Measurements from ENCODE around the gene TPK1. TPM values are rescaled to one million over a fixed set of nuclear protein-coding genes. Genes with fewer than 3 reads are reported as not detected.
"Not testable (repeated sequence)": the region's sequence is repeated elsewhere in the genome, so short reads cannot be mapped to it uniquely, and the experiment has no call there.

TPK1 gene
- total RNA-seq, 1 donor = 22.6 TPM

GRCh38 chr7:144731661-144732351 is 104.0 kb downstream of the TPK1 start:
- no peaks in the 10 kb centered on the region for H3K4me1 ChIP-seq (ENCODE audit: insufficient read depth, low read length)
- no peak overlapping the region for H3K4me3 ChIP-seq (ENCODE audit: low read length)
- H3K27me3 ChIP-seq (ENCODE audit: insufficient read depth, low read length) = no peaks in the 10 kb centered on the region
- H3K9me3 ChIP-seq (ENCODE audit: low read depth, low read length) = no peaks in the 10 kb centered on the region

GRCh38 chr7:144730224-144730623 is 105.6 kb downstream of the TPK1 start:
- Histone ChIP-seq H3K4me3 (ENCODE audit: low read length) (no peak overlapping the region), H3K9me3 (ENCODE audit: low read depth, low read length) (no peaks in the 10 kb centered on the region), H3K4me1 (ENCODE audit: insufficient read depth, low read length) (no peaks in the 10 kb centered on the region), H3K27me3 (ENCODE audit: insufficient read depth, low read length) (no peaks in the 10 kb centered on the region)

- H3K4me3 ChIP-seq (ENCODE audit: low read length) = no peak overlapping the region
- no peaks in the 10 kb centered on the region for H3K27me3 ChIP-seq (ENCODE audit: insufficient read depth, low read length)
- H3K4me1 ChIP-seq (ENCODE audit: insufficient read depth, low read length) = no peaks in the 10 kb centered on the region
- no peaks in the 10 kb centered on the region for H3K9me3 ChIP-seq (ENCODE audit: low read depth, low read length)
Measured at GRCh38 chr7:144729226-144729625, 106.6 kb downstream of the TPK1 start.

- H3K9me3 ChIP-seq (ENCODE audit: low read depth, low read length) = no peaks in the 10 kb centered on the region
- H3K4me3 ChIP-seq (ENCODE audit: low read length) = no peak overlapping the region
Measured at GRCh38 chr7:144728551-144728950, 107.3 kb downstream of the TPK1 start.

GRCh38 chr7:144726840-144727239 is 109.0 kb downstream of the TPK1 start:
- not testable (repeated sequence) for H3K27me3 ChIP-seq (ENCODE audit: insufficient read depth, low read length); H3K4me3 ChIP-seq (ENCODE audit: low read length); H3K9me3 ChIP-seq (ENCODE audit: low read depth, low read length); H3K4me1 ChIP-seq (ENCODE audit: insufficient read depth, low read length)

More at GRCh38 chr7:144728551-144728950, 107.3 kb downstream of the TPK1 start:
- Histone ChIP-seq H3K27me3 (ENCODE audit: insufficient read depth, low read length) (no peaks in the 10 kb centered on the region), H3K4me1 (ENCODE audit: insufficient read depth, low read length) (no peaks in the 10 kb centered on the region)

- H3K9me3 ChIP-seq (ENCODE audit: low read depth, low read length) = no peaks in the 10 kb centered on the region
- no peaks in the 10 kb centered on the region for H3K4me1 ChIP-seq (ENCODE audit: insufficient read depth, low read length)
- H3K27me3 ChIP-seq (ENCODE audit: insufficient read depth, low read length) = no peaks in the 10 kb centered on the region
- H3K4me3 ChIP-seq (ENCODE audit: low read length) = no peak overlapping the region
Measured at GRCh38 chr7:144725070-144725469, 110.8 kb downstream of the TPK1 start.

GRCh38 chr7:144723301-144723700 is 112.6 kb downstream of the TPK1 start:
- Histone ChIP-seq H3K4me3 (ENCODE audit: low read length) (no peak overlapping the region), H3K27me3 (ENCODE audit: insufficient read depth, low read length) (no peaks in the 10 kb centered on the region), H3K9me3 (ENCODE audit: low read depth, low read length) (no peaks in the 10 kb centered on the region), H3K4me1 (ENCODE audit: insufficient read depth, low read length) (no peaks in the 10 kb centered on the region)

- H3K9me3 ChIP-seq (ENCODE audit: low read depth, low read length) = no peaks in the 10 kb centered on the region
- no peaks in the 10 kb centered on the region for H3K4me1 ChIP-seq (ENCODE audit: insufficient read depth, low read length)
- H3K4me3 ChIP-seq (ENCODE audit: low read length) = no peak overlapping the region
- no peaks in the 10 kb centered on the region for H3K27me3 ChIP-seq (ENCODE audit: insufficient read depth, low read length)
Measured at GRCh38 chr7:144720710-144721109, 115.1 kb downstream of the TPK1 start.

- H3K9me3 ChIP-seq (ENCODE audit: low read depth, low read length) = no peaks in the 10 kb centered on the region
- no peaks in the 10 kb centered on the region for H3K4me1 ChIP-seq (ENCODE audit: insufficient read depth, low read length)
- no peak overlapping the region for H3K4me3 ChIP-seq (ENCODE audit: low read length)
- H3K27me3 ChIP-seq (ENCODE audit: insufficient read depth, low read length) = no peaks in the 10 kb centered on the region
Measured at GRCh38 chr7:144720149-144720548, 115.7 kb downstream of the TPK1 start.

GRCh38 chr7:144717720-144718119 is 118.1 kb downstream of the TPK1 start:
- no peak overlapping the region for H3K4me3 ChIP-seq (ENCODE audit: low read length)
- no peaks in the 10 kb centered on the region for H3K27me3 ChIP-seq (ENCODE audit: insufficient read depth, low read length)
- H3K4me1 ChIP-seq (ENCODE audit: insufficient read depth, low read length) = no peaks in the 10 kb centered on the region
- no peaks in the 10 kb centered on the region for H3K9me3 ChIP-seq (ENCODE audit: low read depth, low read length)

GRCh38 chr7:144713850-144714249 is 122.0 kb downstream of the TPK1 start:
- H3K4me1 ChIP-seq (ENCODE audit: insufficient read depth, low read length) = no peaks in the 10 kb centered on the region
- H3K27me3 ChIP-seq (ENCODE audit: insufficient read depth, low read length) = no peaks in the 10 kb centered on the region
- H3K9me3 ChIP-seq (ENCODE audit: low read depth, low read length) = no peaks in the 10 kb centered on the region
- H3K4me3 ChIP-seq (ENCODE audit: low read length) = no peak overlapping the region

- Histone ChIP-seq H3K27me3 (ENCODE audit: insufficient read depth, low read length) (no peaks in the 10 kb centered on the region), H3K4me3 (ENCODE audit: low read length) (no peak overlapping the region), H3K4me1 (ENCODE audit: insufficient read depth, low read length) (no peaks in the 10 kb centered on the region), H3K9me3 (ENCODE audit: low read depth, low read length) (no peaks in the 10 kb centered on the region)
Measured at GRCh38 chr7:144710791-144711190, 125.1 kb downstream of the TPK1 start.

- H3K4me3 ChIP-seq (ENCODE audit: low read length) = no peak overlapping the region
Measured at GRCh38 chr7:144709066-144709465, 126.8 kb downstream of the TPK1 start.

GRCh38 chr7:144691240-144691639 is 144.6 kb downstream of the TPK1 start:
- H3K4me3 ChIP-seq (ENCODE audit: low read length) = no peak overlapping the region
- H3K9me3 ChIP-seq (ENCODE audit: low read depth, low read length) = no peaks in the 10 kb centered on the region

More at GRCh38 chr7:144709066-144709465, 126.8 kb downstream of the TPK1 start:
- Histone ChIP-seq H3K9me3 (ENCODE audit: low read depth, low read length) (no peaks in the 10 kb centered on the region), H3K4me1 (ENCODE audit: insufficient read depth, low read length) (no peaks in the 10 kb centered on the region), H3K27me3 (ENCODE audit: insufficient read depth, low read length) (no peaks in the 10 kb centered on the region)

GRCh38 chr7:144682581-144683280 is 153.1 kb downstream of the TPK1 start:
- H3K4me1 ChIP-seq (ENCODE audit: insufficient read depth, low read length) = no peaks in the 10 kb centered on the region
- H3K4me3 ChIP-seq (ENCODE audit: low read length) = no peak overlapping the region
- H3K9me3 ChIP-seq (ENCODE audit: low read depth, low read length) = no peaks in the 10 kb centered on the region
- H3K27me3 ChIP-seq (ENCODE audit: insufficient read depth, low read length) = no peaks in the 10 kb centered on the region

More at GRCh38 chr7:144691240-144691639, 144.6 kb downstream of the TPK1 start:
- Histone ChIP-seq H3K27me3 (ENCODE audit: insufficient read depth, low read length) (no peaks in the 10 kb centered on the region), H3K4me1 (ENCODE audit: insufficient read depth, low read length) (no peaks in the 10 kb centered on the region)

- no peaks in the 10 kb centered on the region for H3K4me1 ChIP-seq (ENCODE audit: insufficient read depth, low read length)
- no peaks in the 10 kb centered on the region for H3K27me3 ChIP-seq (ENCODE audit: insufficient read depth, low read length)
- no peaks in the 10 kb centered on the region for H3K9me3 ChIP-seq (ENCODE audit: low read depth, low read length)
- H3K4me3 ChIP-seq (ENCODE audit: low read length) = no peak overlapping the region
Measured at GRCh38 chr7:144676492-144676891, 159.4 kb downstream of the TPK1 start.

All from mononuclear cell (primary cell).